CD4-positive, alpha-beta T cell treated with Interleukin-6 at 100 ng/mL for 8 hours (primary cell): ENCODE data around the gene PIN4.
"Not testable (repeated sequence)": the region's sequence is repeated elsewhere in the genome, so short reads cannot be mapped to it uniquely, and the experiment has no call there.

Experiments used
- DNase-seq: peaks from one replicate; pipeline ENCODE4 v3.0.0-alpha.2; 2020; ENCODE audit warnings: mixed read lengths, low spot score

Gene PIN4

GRCh38 chrX:72202792-72203401 lies 21.3 kb downstream of the PIN4 start:
- DNase-seq = no peak

GRCh38 chrX:72203421-72203820 lies 21.9 kb downstream of the PIN4 start:
- DNase-seq = no peak

GRCh38 chrX:72205706-72206105 lies 24.1 kb downstream of the PIN4 start:
- DNase-seq = no peak

- DNase-seq = no peak
These were observed 25.8 kb downstream of the PIN4 start for GRCh38 chrX:72207366-72207765.

GRCh38 chrX:72208126-72208800 lies 26.7 kb downstream of the PIN4 start:
- no peak for DNase-seq

- DNase-seq = no peak
These were observed 35.4 kb downstream of the PIN4 start for GRCh38 chrX:72216973-72217372.

- DNase-seq = not testable (repeated sequence)
These were observed 38.8 kb downstream of the PIN4 start for GRCh38 chrX:72220375-72220774.

GRCh38 chrX:72230290-72230689 lies 48.7 kb downstream of the PIN4 start:
- DNase-seq = no peak

- no peak for DNase-seq
These were observed 55.3 kb downstream of the PIN4 start for GRCh38 chrX:72236841-72237240.

GRCh38 chrX:72238183-72238582 lies 56.6 kb downstream of the PIN4 start:
- no peak for DNase-seq

- DNase-seq = peak; percentile 82
These were observed 57.3 kb downstream of the PIN4 start, which contains the start of gene ERCC6L for GRCh38 chrX:72238721-72239475. ERCC6L (minus strand) TSS chrX:72239027; CDS start chrX:72238911, 116 bp downstream.

GRCh38 chrX:72240976-72241375 lies 59.4 kb downstream of the PIN4 start:
- DNase-seq = no peak

GRCh38 chrX:72243472-72243871 lies 61.9 kb downstream of the PIN4 start:
- DNase-seq = no peak

GRCh38 chrX:72245461-72246089 lies 64.0 kb downstream of the PIN4 start:
- peak; percentile 30 for DNase-seq

GRCh38 chrX:72247206-72247942 lies 65.8 kb downstream of the PIN4 start:
- no peak for DNase-seq
